H9 (cell line): Measurements from ENCODE around the gene LYAR. TPM values are rescaled to one million over a fixed set of nuclear protein-coding genes. Genes with fewer than 3 reads are reported as not detected.

Experiments used
- DNase-seq: peaks from one replicate; pipeline ENCODE4 v3.0.0-alpha.2; 2017
- H2AFZ ChIP-seq: one replicate; pipeline ENCODE4 v1.6.1; 2013; ENCODE audit warnings: mild to moderate bottlenecking, low read length, control low read depth, moderate library complexity
- H2AK5ac ChIP-seq: 2 replicates; pipeline ENCODE4 v1.6.1; 2013; ENCODE audit warnings: low read length, control low read depth, mixed read lengths; ENCODE audit not compliant: insufficient read length
- H2BK120ac ChIP-seq: one replicate; pipeline ENCODE4 v1.6.1; 2013; ENCODE audit warnings: low read depth, mild to moderate bottlenecking, low read length, control low read depth, inconsistent platforms; ENCODE audit not compliant: poor library complexity, severe bottlenecking
- H2BK12ac ChIP-seq: 2 replicates; pipeline ENCODE4 v1.6.1; 2013; ENCODE audit warnings: low read length, control low read depth, mixed read lengths, low read depth; ENCODE audit not compliant: insufficient read length
- H2BK15ac ChIP-seq: 2 replicates; pipeline ENCODE4 v1.6.1; 2013; ENCODE audit warnings: low read depth, low read length, control low read depth
- H2BK20ac ChIP-seq: one replicate; pipeline ENCODE4 v1.6.1; 2013; ENCODE audit warnings: low read depth, mild to moderate bottlenecking, low read length, control low read depth, inconsistent platforms; ENCODE audit not compliant: poor library complexity, severe bottlenecking
- H2BK5ac ChIP-seq: 2 replicates; pipeline ENCODE4 v1.6.1; 2013; ENCODE audit warnings: low read length, control low read depth, mixed read lengths; ENCODE audit not compliant: insufficient read length
- H3K14ac ChIP-seq: 2 replicates; pipeline ENCODE4 v1.6.1; 2013; ENCODE audit warnings: low read length, control low read depth; ENCODE audit not compliant: insufficient read depth
- H3K18ac ChIP-seq: 2 replicates; pipeline ENCODE4 v1.6.1; 2013; ENCODE audit warnings: low read depth, mild to moderate bottlenecking, mixed read lengths, low read length, control low read depth; ENCODE audit not compliant: insufficient read length
- H3K23ac ChIP-seq: 2 replicates; pipeline ENCODE4 v1.6.1; 2013; ENCODE audit warnings: low read length, control low read depth, mixed read lengths, low read depth; ENCODE audit not compliant: insufficient read length
- H3K23me2 ChIP-seq: 2 replicates; pipeline ENCODE4 v1.6.1; 2013; ENCODE audit warnings: low read depth, mild to moderate bottlenecking, mixed read lengths, low read length, control low read depth; ENCODE audit not compliant: insufficient read length, poor library complexity, severe bottlenecking
- H3K27ac ChIP-seq: 2 replicates; pipeline ENCODE4 v1.5.1; 2013; ENCODE audit warnings: low read length, control low read depth, mixed read lengths, low read depth; ENCODE audit not compliant: insufficient read length
- H3K27me3 ChIP-seq: 2 replicates; pipeline ENCODE4 v1.6.1; 2013; ENCODE audit warnings: low read length, control low read depth, inconsistent platforms; ENCODE audit not compliant: insufficient read depth
- H3K4ac ChIP-seq: 2 replicates; pipeline ENCODE4 v1.6.1; 2013; ENCODE audit warnings: low read depth, mild to moderate bottlenecking, control low read depth, inconsistent platforms, low read length, moderate library complexity
- H3K4me1 ChIP-seq: 2 replicates; pipeline ENCODE4 v1.6.1; 2013; ENCODE audit warnings: low read length, control low read depth, inconsistent platforms; ENCODE audit not compliant: insufficient read depth
- H3K4me2 ChIP-seq: 2 replicates; pipeline ENCODE4 v1.6.1; 2013; ENCODE audit warnings: low read length, control low read depth, mixed read lengths; ENCODE audit not compliant: insufficient read length, insufficient read depth
- H3K56ac ChIP-seq: 2 replicates; pipeline ENCODE4 v1.6.1; 2013; ENCODE audit warnings: low read depth, mild to moderate bottlenecking, mixed read lengths, low read length, control low read depth; ENCODE audit not compliant: insufficient read length
- H3K79me1 ChIP-seq: 2 replicates; pipeline ENCODE4 v1.6.1; 2013; ENCODE audit warnings: low read depth, mild to moderate bottlenecking, moderate library complexity, low read length, control low read depth, inconsistent platforms; ENCODE audit not compliant: insufficient read depth, poor library complexity, severe bottlenecking
- H3K79me2 ChIP-seq: 2 replicates; pipeline ENCODE4 v1.6.1; 2013; ENCODE audit warnings: low read length, control low read depth, inconsistent platforms; ENCODE audit not compliant: insufficient read depth
- H3K9ac ChIP-seq: 2 replicates; pipeline ENCODE4 v1.6.1; 2013; ENCODE audit warnings: low read length, control low read depth, mixed read lengths; ENCODE audit not compliant: insufficient read length; ENCODE audit errors: extremely low read depth
- H3K9me3 ChIP-seq: one replicate; pipeline ENCODE4 v1.6.1; 2013; ENCODE audit warnings: low read depth, low read length, inconsistent platforms; ENCODE audit not compliant: control insufficient read depth
- H3T11ph ChIP-seq: one replicate; pipeline ENCODE4 v1.6.1; 2013; ENCODE audit warnings: mild to moderate bottlenecking, low read length, control low read depth, inconsistent platforms
- H4K20me1 ChIP-seq: one replicate; pipeline ENCODE4 v1.6.1; 2013; ENCODE audit not compliant: control insufficient read depth, insufficient read length, insufficient read depth
- H4K5ac ChIP-seq: 2 replicates; pipeline ENCODE4 v1.6.1; 2013; ENCODE audit warnings: low read depth, mild to moderate bottlenecking, mixed read lengths, low read length, control low read depth; ENCODE audit not compliant: insufficient read length
- H4K8ac ChIP-seq: replicated peaks from 2 replicates; pipeline ENCODE4 v1.6.1; 2013; ENCODE audit warnings: low read length, control low read depth, mixed read lengths, low read depth; ENCODE audit not compliant: insufficient read length
- H4K91ac ChIP-seq: 2 replicates; pipeline ENCODE4 v1.6.1; 2013; ENCODE audit warnings: low read depth, mild to moderate bottlenecking, moderate library complexity, mixed read lengths, low read length, control low read depth; ENCODE audit not compliant: insufficient read length
- H3K27ac Mint-ChIP-seq, 3 experiments: 2 replicates in 2 of 3; 3 replicates in 1 of 3; pipeline ENCODE4 v1.8.0; 2020 to 2021; ENCODE audit warnings: mixed read lengths in 3 of 3, mild to moderate bottlenecking in 1 of 3, moderate library complexity in 1 of 3
- H3K27me3 Mint-ChIP-seq: 2 replicates; pipeline ENCODE4 v1.8.0; 2021; ENCODE audit warnings: low read depth, mild to moderate bottlenecking, moderate library complexity, mixed read lengths
- H3K36me3 Mint-ChIP-seq, 3 experiments: 2 replicates in 2 of 3; 3 replicates in 1 of 3; pipeline ENCODE4 v1.8.0; 2020 to 2021; ENCODE audit warnings: low read depth in 3 of 3, mixed read lengths in 3 of 3; ENCODE audit not compliant: insufficient read depth in 1 of 3
- H3K4me1 Mint-ChIP-seq, 2 experiments: 2 replicates each; pipeline ENCODE4 v1.8.0; 2020; ENCODE audit warnings: mixed read lengths in 2 of 2
- H3K4me3 Mint-ChIP-seq, 2 experiments: 2 replicates in 1 of 2; 3 replicates in 1 of 2; pipeline ENCODE4 v1.8.0; 2020 to 2021; ENCODE audit warnings: mild to moderate bottlenecking in 2 of 2, mixed read lengths in 2 of 2, moderate library complexity in 1 of 2
- H3K9me3 Mint-ChIP-seq, 2 experiments: 2 replicates in 1 of 2; 3 replicates in 1 of 2; pipeline ENCODE4 v1.8.0; 2020; ENCODE audit warnings: mild to moderate bottlenecking in 2 of 2, mixed read lengths in 2 of 2, moderate library complexity in 1 of 2
- CTCF ChIP-seq: fragments of 200-600 bp; sonication (generic); conservative IDR thresholded peaks from 3 replicates; pipeline ENCODE4 v1.8.0; 2021; ENCODE audit warnings: antibody characterized with exemption, mild to moderate bottlenecking
- WGBS: extraction: QIAGEN DNeasy Blood & Tissue Kit; methylation state at CpG from one replicate; pipeline ENCODE4 v1.1.7; 2013; ENCODE audit warnings: missing lambda C conversion rate, low lambda C conversion rate, mixed read lengths; ENCODE audit not compliant: insufficient read length; ENCODE audit errors: extremely low coverage; 5-methylcytosine and 5-hydroxymethylcytosine counted together
- total RNA-seq: library from RNA; stranded (reverse); gene quantifications from 2 replicates; pipeline ENCODE4 v1.2.1, GENCODE V29; 2021

The LYAR gene
- total RNA-seq, 1 experiment from 2014 or later: 50.9 TPM

GRCh38 chr4:4248029-4248884 is 41.7 kb downstream of the LYAR start, which contains the start of gene TMEM128:
Gene TMEM128 (minus strand): TSS chr4:4248223. CDS start chr4:4248202, 21 bp downstream.
- Histone ChIP-seq H3K27me3 (peaks cover 3% of the 10 kb centered on the region; the same call in 1 of the 2 replicates), H2BK12ac (peak within 1 kb of the TSS; percentile 50), H3K9me3 (no peaks in the 10 kb centered on the region), H2BK120ac (no peak within 1 kb of the TSS), H4K20me1 (no peaks in the 10 kb centered on the region), H3K9ac (peak within 1 kb of the TSS; percentile 91), H3K4me1 (no peaks in the 10 kb centered on the region), H4K5ac (peak within 1 kb of the TSS; percentile 94), H3K23me2 (peaks cover 11% of the 10 kb centered on the region), H3K4me2 (peak within 1 kb of the TSS; percentile 98), H3T11ph (no peak within 1 kb of the TSS), H3K56ac (no peak within 1 kb of the TSS), H3K4ac (no peak within 1 kb of the TSS; the same call in 1 of the 2 replicates), H2AFZ (peak within 1 kb of the TSS; percentile 94), H3K79me2 (no peaks in the 10 kb centered on the region), H3K27ac (peak within 1 kb of the TSS; percentile 90), H2BK20ac (no peak within 1 kb of the TSS), H3K18ac (peak within 1 kb of the TSS; percentile 98), H2AK5ac (no peak within 1 kb of the TSS), H2BK15ac (no peak within 1 kb of the TSS), H3K23ac (no peak within 1 kb of the TSS), H3K79me1 (peaks cover 2% of the 10 kb centered on the region), H4K91ac (no peak within 1 kb of the TSS), H2BK5ac (no peak within 1 kb of the TSS), H4K8ac (peak within 1 kb of the TSS; percentile 72), H3K14ac (peak within 1 kb of the TSS; percentile 97)
- H3K27me3 Mint-ChIP-seq: peaks cover 9% of the 10 kb centered on the region
- H3K9me3 Mint-ChIP-seq: no peaks in the 10 kb centered on the region
- peak within 1 kb of the TSS; percentile 91 to 93 for H3K4me3 Mint-ChIP-seq
- WGBS: no CpG with 5 or more reads among the region's 62 CpGs
- peaks cover 14 to 15% of the 10 kb centered on the region in 2 experiments for H3K4me1 Mint-ChIP-seq
- H3K27ac Mint-ChIP-seq: peak within 1 kb of the TSS; percentile 99
- TF ChIP-seq CTCF: peak; percentile 22; the same call in 1 of the 3 replicates
- H3K36me3 Mint-ChIP-seq: peaks cover 17 to 29% (median 26%) of the 10 kb centered on the region in 3 experiments; a peak in 6 of 7 replicates
- DNase-seq: peak; percentile 93
